Sigmoid colon (tissue), 4 donors: Measurements from ENCODE around the gene ATP10B.

ENCODE experiments used
- CTCF ChIP-seq, 4 experiments: fragments of 450-650 bp in 3 of 4; fragments of 200-600 bp in 1 of 4; IDR thresholded peaks; one replicate each; pipeline ENCODE4 v1.5.1; 2016 to 2019; ENCODE audit warnings: antibody characterized with exemption in 4 of 4, mild to moderate bottlenecking in 3 of 4, moderate library complexity in 2 of 4
- EP300 ChIP-seq, 4 donors: sonication (generic); formaldehyde crosslinking; IDR thresholded peaks; one replicate each; pipeline ENCODE4 v1.6.1; 2017; ENCODE audit warnings: antibody characterized with exemption in 4 of 4
- POLR2A ChIP-seq, 2 donors: fragments of 450-650 bp; IDR thresholded peaks; one replicate each; pipeline ENCODE4 v1.6.1; 2016; ENCODE audit warnings: antibody characterized with exemption in 2 of 2, mild to moderate bottlenecking in 2 of 2, moderate library complexity in 2 of 2
- POLR2AphosphoS5 ChIP-seq, 4 donors: sonication (generic); formaldehyde crosslinking; IDR thresholded peaks; one replicate each; pipeline ENCODE4 v1.6.1; 2017; ENCODE audit warnings: antibody characterized with exemption in 4 of 4

GRCh38 chr5:160772854-160773253, 79.2 kb downstream of the ATP10B start:
- TF ChIP-seq CTCF (IDR thresholded peaks at IDR 0.05), result no peak
- TF ChIP-seq POLR2A (IDR thresholded peaks at IDR 0.05), result no peak
- no peak for TF ChIP-seq POLR2AphosphoS5 (IDR thresholded peaks at IDR 0.05)
- TF ChIP-seq EP300 (IDR thresholded peaks at IDR 0.05), result no peak
